Panc1 (cell line): Measurements from ENCODE around the gene SARDH.

Experiments used
- CTCF ChIP-seq: fragments of 450-650 bp; IDR thresholded peaks from 2 replicates; pipeline ENCODE4 v1.5.1; 2017; ENCODE audit warnings: mild to moderate bottlenecking
- SIN3A ChIP-seq: IDR thresholded peaks from 2 replicates; pipeline ENCODE4 v1.6.1; 2012; ENCODE audit warnings: low read depth, mild to moderate bottlenecking, low read length, moderate library complexity, borderline replicate concordance; ENCODE audit not compliant: insufficient read depth

- TF ChIP-seq SIN3A, result no peak
- no peak for TF ChIP-seq CTCF
Observed at GRCh38 chr9:133631111-133631510, 107.0 kb downstream of the SARDH start.
